HepG2 (cell line): ENCODE results near the gene GAS2L1. TPM values are rescaled to one million over a fixed set of nuclear protein-coding genes. Genes with fewer than 3 reads are reported as not detected.

Source experiments
- ATAC-seq: fragments of 200-7000 bp; cut with Tn5 transposase; 3 replicates; pipeline ENCODE4 v1.9.1; 2020; ENCODE audit warnings: mild to moderate bottlenecking, moderate library complexity
- BruUV-seq: library from RNA; stranded (reverse); fragments of 400-500 nt; replicated peaks from 2 replicates; lab custom pipeline; 2021; lab: Mats Ljungman, UMichigan
- CTCF ChIA-PET: fragments of 300-600 bp; formaldehyde crosslinking; extraction: SDS; loops from one replicate; lab custom pipeline; 2021; ENCODE audit warnings: low total read pairs, inconsistent platforms, low intra/inter-chr PET ratio; lab: Yijun Ruan, JAX
- POLR2A ChIA-PET: fragments of 350-600 bp; sonication (Branson Sonifier 250); formaldehyde crosslinking; loops from one replicate; lab custom pipeline; 2020; ENCODE audit warnings: antibody characterized with exemption, inconsistent platforms; lab: Yijun Ruan, JAX
- DNase-seq: peaks from one replicate; pipeline ENCODE4 v3.0.0-alpha.2; 2015; ENCODE audit warnings: low spot score
- FAIRE-seq: peaks from 3 replicates; lab custom pipeline; 2011; peaks lifted over from hg19 to GRCh38; lab: Jason Lieb, UNC
- H2AFZ ChIP-seq: one replicate; pipeline ENCODE4 v1.6.1; 2011; ENCODE audit warnings: low read length, inconsistent platforms
- H3K27ac ChIP-seq: fragments of 300-600 bp; 3 replicates; pipeline ENCODE4 v1.8.0; 2011; ENCODE audit warnings: mixed run types, mild to moderate bottlenecking, mixed read lengths, low read length, inconsistent platforms; ENCODE audit not compliant: insufficient read depth; ENCODE audit errors: extremely low read length
- H3K27me3 ChIP-seq, 2 experiments: fragments of 200-600 bp in 1 of 2; 2 replicates in 1 of 2; 3 replicates in 1 of 2; pipeline versions ENCODE4 v1.6.0 to v1.8.0; 2011; ENCODE audit warnings: low read length in 2 of 2, mild to moderate bottlenecking in 2 of 2, moderate library complexity in 2 of 2, inconsistent platforms in 1 of 2; ENCODE audit not compliant: insufficient read depth in 2 of 2, control insufficient read depth in 1 of 2
- H3K36me3 ChIP-seq, 2 experiments: fragments of 200-600 bp in 1 of 2; replicated peaks in 1 of 2; 2 replicates in 1 of 2; 3 replicates in 1 of 2; pipeline versions ENCODE4 v1.5.1 to v1.8.0; 2011; ENCODE audit warnings: low read length in 2 of 2, inconsistent platforms in 1 of 2; ENCODE audit not compliant: insufficient read depth in 2 of 2, control insufficient read depth in 1 of 2
- H3K4me1 ChIP-seq: 2 replicates; pipeline ENCODE4 v1.5.1; 2012; ENCODE audit warnings: low read length, inconsistent platforms; ENCODE audit not compliant: insufficient read depth
- H3K4me2 ChIP-seq: 2 replicates; pipeline ENCODE4 v1.6.0; 2011; ENCODE audit warnings: low read depth, low read length, inconsistent platforms
- H3K4me3 ChIP-seq, 3 experiments: fragments of 200-600 bp in 1 of 3; sonication (generic), shearing (Covaris generic) in 1 of 3; replicated peaks in 1 of 3; 2 replicates each; pipeline ENCODE4 v1.5.1; 2011 to 2016; ENCODE audit warnings: low read length in 3 of 3, inconsistent platforms in 2 of 3, low read depth in 2 of 3, mild to moderate bottlenecking in 2 of 3, control low read depth in 1 of 3, mixed read lengths in 1 of 3; ENCODE audit not compliant: insufficient read depth in 1 of 3
- H3K79me2 ChIP-seq: one replicate; pipeline ENCODE4 v1.6.1; 2011; ENCODE audit warnings: low read length, inconsistent platforms; ENCODE audit not compliant: insufficient read depth
- H3K9ac ChIP-seq: 2 replicates; pipeline ENCODE4 v1.6.0; 2011; ENCODE audit warnings: mild to moderate bottlenecking, low read depth, low read length, inconsistent platforms; ENCODE audit not compliant: insufficient read depth
- H3K9me3 ChIP-seq: 2 replicates; pipeline ENCODE4 v1.5.1; 2012; ENCODE audit warnings: mild to moderate bottlenecking, low read length
- H4K20me1 ChIP-seq: 2 replicates; pipeline ENCODE4 v1.6.0; 2011; ENCODE audit warnings: inconsistent platforms, mild to moderate bottlenecking, low read length, moderate library complexity; ENCODE audit not compliant: insufficient read depth
- ARNT ChIP-seq: fragments of 450-650 bp; IDR thresholded peaks from 2 replicates; pipeline ENCODE4 v1.6.1; 2017
- BRF2 ChIP-seq: sonication (generic); formaldehyde crosslinking; IDR thresholded peaks from 2 replicates; pipeline ENCODE4 v1.8.1; 2022; ENCODE audit warnings: mild to moderate bottlenecking, missing genetic modification reagents
- ELF4 ChIP-seq: sonication (generic); formaldehyde crosslinking; IDR thresholded peaks from 2 replicates; pipeline ENCODE4 v1.5.0; 2020; ENCODE audit warnings: missing genetic modification reagents, mild to moderate bottlenecking, moderate library complexity, borderline replicate concordance
- FOXA3 ChIP-seq: IDR thresholded peaks from 2 replicates; pipeline ENCODE4 v1.6.1; 2016; ENCODE audit warnings: missing genetic modification reagents, missing compliant biosample characterization
- KAT8 ChIP-seq: IDR thresholded peaks from 2 replicates; pipeline ENCODE4 v1.6.1; 2016; ENCODE audit warnings: missing genetic modification reagents, missing compliant biosample characterization
- LRRFIP1 ChIP-seq: sonication (generic); formaldehyde crosslinking; conservative IDR thresholded peaks from 2 replicates; pipeline ENCODE4 v1.4.0; 2020; ENCODE audit warnings: missing genetic modification reagents
- MEIS1 ChIP-seq: sonication (generic); formaldehyde crosslinking; IDR thresholded peaks from 2 replicates; pipeline ENCODE4 v1.9.0; 2021; ENCODE audit warnings: mild to moderate bottlenecking, missing genetic modification reagents, moderate library complexity, borderline replicate concordance
- PCBP2 ChIP-seq: fragments of 200-400 bp; formaldehyde crosslinking; optimal IDR thresholded peaks from 2 replicates; pipeline ENCODE3; 2018; ENCODE audit warnings: low read length, low read depth; ENCODE audit not compliant: poor library complexity, severe bottlenecking
- PHF21A ChIP-seq: sonication (generic); formaldehyde crosslinking; IDR thresholded peaks from 2 replicates; pipeline ENCODE4 v1.5.0; 2020; ENCODE audit warnings: mild to moderate bottlenecking, missing genetic modification reagents
- PRDM4 ChIP-seq: sonication (generic); formaldehyde crosslinking; IDR thresholded peaks from 2 replicates; pipeline ENCODE4 v1.9.0; 2021; ENCODE audit warnings: missing genetic modification reagents, borderline replicate concordance
- ZBTB49 ChIP-seq: sonication (generic); formaldehyde crosslinking; IDR thresholded peaks from 2 replicates; pipeline ENCODE4 v1.4.0; 2020; ENCODE audit warnings: missing genetic modification reagents, borderline replicate concordance
- ZNF292 ChIP-seq: sonication (generic); formaldehyde crosslinking; IDR thresholded peaks from 2 replicates; pipeline ENCODE4 v1.8.1; 2022; ENCODE audit warnings: mild to moderate bottlenecking, low read depth, missing genetic modification reagents, borderline replicate concordance
- ZNF335 ChIP-seq: sonication (generic); formaldehyde crosslinking; IDR thresholded peaks from 2 replicates; pipeline ENCODE4 v1.4.0; 2020; ENCODE audit warnings: missing genetic modification reagents
- ZNF33B ChIP-seq: sonication (generic); formaldehyde crosslinking; IDR thresholded peaks from 2 replicates; pipeline ENCODE4 v1.5.1; 2020; ENCODE audit warnings: mild to moderate bottlenecking, missing genetic modification reagents
- ZNF7 ChIP-seq: IDR thresholded peaks from 2 replicates; pipeline ENCODE4 v1.6.1; 2016; ENCODE audit warnings: missing biosample characterization, missing genetic modification reagents
- ZNF704 ChIP-seq: sonication (generic); formaldehyde crosslinking; IDR thresholded peaks from 2 replicates; pipeline ENCODE4 v1.8.1; 2023; ENCODE audit warnings: mild to moderate bottlenecking, inconsistent platforms, moderate library complexity, missing genetic modification reagents, borderline replicate concordance
- in situ Hi-C: cut with HindIII; loops from 2 replicates; pipeline ENCODE4 v1.10.0; 2017; ENCODE audit warnings: low pct_unique_long_range_greater_than_20kb; ENCODE audit not compliant: extremely low pct_ligation_motif_present
- intact Hi-C: fragments of 100-400 bp; cut with micrococcal nuclease; formaldehyde crosslinking; loops from one replicate; pipeline ENCODE4 v1.10.0; 2022; ENCODE audit not compliant: unreplicated experiment
- polyA plus RNA-seq, 8 experiments: library from polyadenylated mRNA; depleted of rRNA in 3 of 8; stranded (reverse) in 7 of 8; unstranded in 1 of 8; fragments of >200 nt; fragmentation: Illumina TruSeq in 4 of 8; extraction: Trizol in 4 of 8; gene quantifications; 2 replicates each; pipeline versions ENCODE4 v1.2.1 to v1.2.3, GENCODE V29; 2011 to 2016; ENCODE audit warnings: low read depth in 4 of 8, missing spikeins in 1 of 8, mixed read lengths in 1 of 8; ENCODE audit not compliant: insufficient read depth in 1 of 8
- total RNA-seq, 5 experiments: library from RNA; depleted of rRNA; stranded (reverse); fragments of >200 nt; fragmentation: Illumina TruSeq; extraction: Trizol; gene quantifications; 2 replicates each; pipeline ENCODE4 v1.2.3, GENCODE V29; 2016; ENCODE audit warnings: low read depth in 1 of 5

The GAS2L1 gene
- total and polyA plus RNA-seq, 2 of the 13 experiments (the other 11 are each of a cell fraction or from before 2014, with no cell fraction given): 1.8 to 3.3 TPM

GRCh38 chr22:29292379-29292778 lies 14.1 kb upstream of the GAS2L1 start:
- Histone ChIP-seq H3K36me3 (peaks cover 45 to 98% of the 10 kb centered on the region in 2 experiments), H3K9me3 (no peaks in the 10 kb centered on the region), H2AFZ (no peak overlapping the region), H3K79me2 (peaks cover 8% of the 10 kb centered on the region), H3K4me3 (no peak overlapping the region), H3K9ac (no peak overlapping the region), H4K20me1 (peaks cover 8% of the 10 kb centered on the region; the same call in 1 of the 2 replicates), H3K4me1 (no peaks in the 10 kb centered on the region), H3K27me3 (no peaks in the 10 kb centered on the region), H3K27ac (no peak overlapping the region), H3K4me2 (no peak overlapping the region)
- no peak for ATAC-seq
- CTCF ChIA-PET: no interaction called here
- in situ Hi-C loops: no loop called here
- no peak for TF ChIP-seq ZNF292
- TF ChIP-seq PRDM4: no peak
- TF ChIP-seq FOXA3 (CRISPR knock-in tag): no peak
- TF ChIP-seq ZNF704: no peak
- TF ChIP-seq PCBP2: no peak
- no peak for TF ChIP-seq KAT8 (CRISPR knock-in tag)
- TF ChIP-seq ZNF33B: no peak
- TF ChIP-seq MEIS1 (CRISPR knock-in tag): no peak
- no peak for TF ChIP-seq PHF21A (CRISPR knock-in tag)
- no peak for TF ChIP-seq ELF4 (CRISPR knock-in tag)
- no peak for TF ChIP-seq BRF2 (CRISPR knock-in tag)
- no peak for TF ChIP-seq ZNF7 (CRISPR knock-in tag)
- no peak for TF ChIP-seq ARNT
- TF ChIP-seq ZNF335 (CRISPR knock-in tag): no peak
- no peak for TF ChIP-seq LRRFIP1
- TF ChIP-seq ZBTB49: no peak
- POLR2A ChIA-PET: no interaction called here
- no peak for DNase-seq
- no TSS peak for BruUV-seq
- intact Hi-C loops: no loop called here
- FAIRE-seq: no peak
